Smooth muscle cell (in vitro differentiated cells): Measurements from ENCODE around the gene ALG1L2. TPM values are rescaled to one million over a fixed set of nuclear protein-coding genes. Genes with fewer than 3 reads are reported as not detected.
"Not testable (repeated sequence)": the region's sequence is repeated elsewhere in the genome, so short reads cannot be mapped to it uniquely, and the experiment has no call there.

Experiments used
- DNase-seq: peaks from one replicate; lab custom pipeline; 2025; ENCODE audit not compliant: unreplicated experiment; lab: John Stamatoyannopoulos, UW
- H2AFZ ChIP-seq: fragments of 200-600 bp; sonication (generic); 2 replicates; pipeline ENCODE4 v1.6.0; 2016; ENCODE audit warnings: antibody characterized with exemption, low read depth, mild to moderate bottlenecking
- H3F3A ChIP-seq: fragments of 200-600 bp; sonication (generic); 2 replicates; pipeline ENCODE4 v1.6.0; 2017; ENCODE audit warnings: antibody characterized with exemption, low read depth
- H3K27ac ChIP-seq: fragments of 200-600 bp; sonication (generic); 2 replicates; pipeline ENCODE4 v1.5.1; 2016; ENCODE audit warnings: low read depth, mild to moderate bottlenecking
- H3K27me3 ChIP-seq: fragments of 200-600 bp; sonication (generic); 2 replicates; pipeline ENCODE4 v1.6.1; 2016; ENCODE audit warnings: low read depth, mild to moderate bottlenecking
- H3K36me3 ChIP-seq: fragments of 200-600 bp; sonication (generic); 2 replicates; pipeline ENCODE4 v1.5.1; 2016; ENCODE audit warnings: low read depth
- H3K4me1 ChIP-seq: fragments of 200-600 bp; sonication (generic); 2 replicates; pipeline ENCODE4 v1.5.1; 2016; ENCODE audit warnings: low read depth
- H3K4me2 ChIP-seq: fragments of 200-600 bp; sonication (generic); 2 replicates; pipeline ENCODE4 v1.6.0; 2016; ENCODE audit warnings: mild to moderate bottlenecking
- H3K4me3 ChIP-seq: fragments of 200-600 bp; sonication (generic); 2 replicates; pipeline ENCODE4 v1.5.1; 2016; ENCODE audit warnings: mild to moderate bottlenecking
- H3K79me2 ChIP-seq: fragments of 200-600 bp; sonication (generic); 2 replicates; pipeline ENCODE4 v1.6.0; 2016; ENCODE audit warnings: low read depth, mild to moderate bottlenecking
- H3K9ac ChIP-seq: fragments of 200-600 bp; sonication (generic); 2 replicates; pipeline ENCODE4 v1.6.0; 2016; ENCODE audit warnings: low read depth
- H3K9me3 ChIP-seq: fragments of 200-600 bp; sonication (generic); replicated peaks from 2 replicates; pipeline ENCODE4 v1.5.1; 2016; ENCODE audit warnings: low read depth
- H4K20me1 ChIP-seq: fragments of 200-600 bp; sonication (generic); 2 replicates; pipeline ENCODE4 v1.6.0; 2016; ENCODE audit warnings: low read depth
- whole genome bisulfite sequencing: methylation state at CpG from one replicate; pipeline ENCODE4 v1.1.7; 2016; ENCODE audit warnings: low lambda C conversion rate; 5-methylcytosine and 5-hydroxymethylcytosine counted together
- polyA plus RNA-seq: library from polyadenylated mRNA; unstranded; fragments of >200 nt; fragmentation: Nextera tagmentation; extraction: Ambion mirVana; gene quantifications from 2 replicates; pipeline ENCODE4 v1.2.1, GENCODE V29; 2016
- total RNA-seq: library from RNA; depleted of rRNA; stranded (reverse); fragments of >200 nt; gene quantifications from 2 replicates; pipeline ENCODE4 v1.2.3, GENCODE V29; 2014
- TF ChIP-seq, protein P1 (sequence below): fragments of 200-600 bp; sonication (generic); IDR thresholded peaks from 2 replicates; pipeline ENCODE4 v1.5.1; 2017; ENCODE audit warnings: borderline replicate concordance, mild to moderate bottlenecking, antibody characterized with exemption; ENCODE audit not compliant: insufficient read depth, poor library complexity, severe bottlenecking

Gene ALG1L2
- total and polyA plus RNA-seq, 2 experiments from 2014 or later, result 0.38 TPM; not detected in 1

DNA sequence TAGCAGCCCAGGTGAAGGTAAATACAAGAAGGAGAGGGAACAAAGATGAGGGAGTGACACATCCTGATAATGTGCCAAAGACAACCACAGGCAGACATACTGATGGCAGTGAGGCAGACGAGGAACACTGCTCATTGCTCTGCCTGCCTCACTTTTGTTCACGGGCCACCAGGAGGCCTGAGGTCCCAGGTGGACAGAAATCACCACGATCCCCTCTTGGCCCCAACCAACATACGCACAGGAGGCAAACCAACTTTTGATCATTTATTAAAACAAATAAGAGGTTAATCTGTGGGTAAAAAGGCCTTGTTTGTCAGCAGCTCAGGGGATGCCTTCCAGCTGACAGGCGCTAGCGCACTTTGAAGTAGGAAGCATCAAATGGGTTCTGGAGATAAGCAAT lies 4.2 kb downstream of the ALG1L2 start:
- no peak overlapping the region for H3K4me2 ChIP-seq
- no peak overlapping the region for H3K9ac ChIP-seq
- DNase-seq, result no peak
- TF ChIP-seq, protein P1, sequence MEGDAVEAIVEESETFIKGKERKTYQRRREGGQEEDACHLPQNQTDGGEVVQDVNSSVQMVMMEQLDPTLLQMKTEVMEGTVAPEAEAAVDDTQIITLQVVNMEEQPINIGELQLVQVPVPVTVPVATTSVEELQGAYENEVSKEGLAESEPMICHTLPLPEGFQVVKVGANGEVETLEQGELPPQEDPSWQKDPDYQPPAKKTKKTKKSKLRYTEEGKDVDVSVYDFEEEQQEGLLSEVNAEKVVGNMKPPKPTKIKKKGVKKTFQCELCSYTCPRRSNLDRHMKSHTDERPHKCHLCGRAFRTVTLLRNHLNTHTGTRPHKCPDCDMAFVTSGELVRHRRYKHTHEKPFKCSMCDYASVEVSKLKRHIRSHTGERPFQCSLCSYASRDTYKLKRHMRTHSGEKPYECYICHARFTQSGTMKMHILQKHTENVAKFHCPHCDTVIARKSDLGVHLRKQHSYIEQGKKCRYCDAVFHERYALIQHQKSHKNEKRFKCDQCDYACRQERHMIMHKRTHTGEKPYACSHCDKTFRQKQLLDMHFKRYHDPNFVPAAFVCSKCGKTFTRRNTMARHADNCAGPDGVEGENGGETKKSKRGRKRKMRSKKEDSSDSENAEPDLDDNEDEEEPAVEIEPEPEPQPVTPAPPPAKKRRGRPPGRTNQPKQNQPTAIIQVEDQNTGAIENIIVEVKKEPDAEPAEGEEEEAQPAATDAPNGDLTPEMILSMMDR, result no peak
- no peaks in the 10 kb centered on the region for H3K36me3 ChIP-seq
- no peaks in the 10 kb centered on the region for H3K79me2 ChIP-seq
- no peaks in the 10 kb centered on the region for H4K20me1 ChIP-seq
- H3K9me3 ChIP-seq, result no peaks in the 10 kb centered on the region
- H3K4me3 ChIP-seq, result no peak overlapping the region
- no peaks in the 10 kb centered on the region for H3F3A ChIP-seq
- no peak overlapping the region for H3K27ac ChIP-seq
- 55% methylated on average over 6 of the region's 6 CpGs for WGBS
- H3K27me3 ChIP-seq, result no peaks in the 10 kb centered on the region
- no peaks in the 10 kb centered on the region for H3K4me1 ChIP-seq
- no peak overlapping the region for H2AFZ ChIP-seq

DNA sequence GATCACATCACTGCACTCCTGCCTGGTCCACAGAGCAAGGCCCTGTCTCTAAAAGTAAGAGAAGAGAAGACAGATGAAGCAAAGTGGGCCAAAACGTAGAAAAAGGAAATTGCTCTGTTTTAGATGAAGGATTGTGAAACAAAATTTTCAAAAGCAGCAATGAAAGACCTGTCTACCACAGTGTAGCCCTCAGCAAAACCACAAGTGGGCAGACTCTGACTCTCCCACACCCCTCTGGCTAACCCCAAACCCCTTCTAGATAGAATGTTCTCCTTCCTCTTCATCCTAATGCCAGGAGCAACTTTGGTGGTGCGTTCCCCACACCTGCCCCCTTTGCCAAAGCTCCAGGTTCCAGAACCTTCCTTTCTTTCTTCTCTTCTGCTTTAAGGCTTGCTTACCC lies 5.0 kb downstream of the ALG1L2 start:
- not testable (repeated sequence) for H3K9me3 ChIP-seq, H4K20me1 ChIP-seq, H3K79me2 ChIP-seq, H3K27ac ChIP-seq, H3K9ac ChIP-seq, H2AFZ ChIP-seq, H3K27me3 ChIP-seq, H3F3A ChIP-seq, DNase-seq, H3K4me1 ChIP-seq, H3K4me2 ChIP-seq, H3K4me3 ChIP-seq, H3K36me3 ChIP-seq
- 90% methylated on average over 1 of the region's 2 CpGs for WGBS

DNA sequence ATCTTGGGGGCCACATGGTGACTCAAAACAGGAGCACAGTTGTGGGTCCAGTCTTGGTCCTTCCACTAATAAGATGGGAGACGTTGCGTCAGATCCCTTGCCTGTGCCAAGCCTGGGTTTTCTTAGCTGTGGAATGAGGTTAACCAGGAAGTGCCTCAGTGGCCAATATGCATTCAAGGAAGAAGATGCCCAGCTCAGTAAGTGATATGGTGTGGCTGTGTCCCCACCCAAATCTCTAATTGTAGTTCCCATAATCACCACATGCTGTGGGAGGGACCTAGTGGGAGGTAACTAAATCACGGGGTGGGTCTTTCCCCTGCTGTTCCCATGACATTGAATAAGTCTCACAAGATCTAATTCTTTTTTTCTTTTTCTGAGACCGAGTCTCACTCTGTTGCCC lies 6.4 kb downstream of the ALG1L2 start:
- no peak overlapping the region for H2AFZ ChIP-seq
- H3K4me3 ChIP-seq, result no peak overlapping the region
- H3K9me3 ChIP-seq, result no peaks in the 10 kb centered on the region
- no peaks in the 10 kb centered on the region for H3K4me1 ChIP-seq
- no peak overlapping the region for H3K27ac ChIP-seq
- H3K36me3 ChIP-seq, result no peaks in the 10 kb centered on the region
- DNase-seq, result no peak
- WGBS, result 71% methylated on average over 4 of the region's 4 CpGs
- H3K4me2 ChIP-seq, result no peak overlapping the region
- H3K9ac ChIP-seq, result no peak overlapping the region
- H4K20me1 ChIP-seq, result no peaks in the 10 kb centered on the region
- no peaks in the 10 kb centered on the region for H3F3A ChIP-seq
- H3K79me2 ChIP-seq, result no peaks in the 10 kb centered on the region
- TF ChIP-seq, protein P1, result no peak
- no peaks in the 10 kb centered on the region for H3K27me3 ChIP-seq

DNA sequence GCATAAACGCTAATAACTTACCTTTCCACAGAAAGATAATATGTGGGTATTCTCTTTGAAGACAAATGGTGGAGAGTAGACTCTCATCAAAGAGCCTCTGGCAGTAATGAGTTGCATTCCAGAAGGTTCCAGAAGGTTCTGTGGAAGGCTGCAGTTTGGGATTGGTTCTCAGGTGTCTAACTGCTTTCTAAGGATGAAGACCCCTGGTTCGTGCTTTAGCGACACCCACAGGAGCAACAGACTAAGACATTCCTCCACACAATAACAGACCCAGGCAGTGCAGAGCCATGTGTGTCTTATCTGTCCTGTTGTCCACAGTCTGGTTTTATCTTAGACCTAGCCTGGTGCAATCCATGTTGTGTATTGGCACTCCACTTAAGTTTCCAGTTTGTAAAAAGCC lies 9.1 kb downstream of the ALG1L2 start:
- not testable (repeated sequence) for H3F3A ChIP-seq, H3K9ac ChIP-seq, H3K79me2 ChIP-seq, DNase-seq, H3K4me2 ChIP-seq, H3K27ac ChIP-seq, H3K36me3 ChIP-seq, H4K20me1 ChIP-seq, H2AFZ ChIP-seq, H3K9me3 ChIP-seq, H3K4me1 ChIP-seq, H3K27me3 ChIP-seq, H3K4me3 ChIP-seq
- 48% methylated on average over 3 of the region's 3 CpGs for WGBS

DNA sequence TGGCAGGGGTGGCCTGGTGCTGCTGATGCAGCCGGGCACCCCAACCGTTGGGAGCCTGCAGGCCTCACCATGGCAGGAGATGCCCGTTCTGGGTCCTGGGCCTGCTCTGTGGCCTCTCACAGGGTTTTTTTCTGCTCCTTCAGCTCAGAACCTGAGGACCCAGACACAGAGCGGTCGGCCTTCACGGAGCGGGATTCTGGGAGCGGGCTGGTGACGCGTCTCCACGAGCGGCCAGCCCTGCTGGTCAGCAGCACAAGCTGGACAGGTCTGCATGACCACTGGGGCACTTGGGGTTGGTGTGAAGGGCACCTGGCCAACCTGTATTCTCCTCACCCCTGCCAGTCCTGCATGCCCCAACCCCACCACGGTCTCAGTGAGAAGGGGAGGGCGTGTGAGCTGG lies 10.3 kb downstream of the ALG1L2 start:
- Histone ChIP-seq H3K4me1 (no peaks in the 10 kb centered on the region), H3K9me3 (no peaks in the 10 kb centered on the region), H3K27me3 (no peaks in the 10 kb centered on the region), H4K20me1 (no peaks in the 10 kb centered on the region), H3K36me3 (no peaks in the 10 kb centered on the region), H3K27ac (no peak overlapping the region), H3K9ac (no peak overlapping the region), H3K4me3 (no peak overlapping the region), H2AFZ (no peak overlapping the region), H3K79me2 (no peaks in the 10 kb centered on the region), H3F3A (no peaks in the 10 kb centered on the region), H3K4me2 (no peak overlapping the region)
- no peak for DNase-seq
- TF ChIP-seq, protein P1, result no peak
- 99% methylated on average over 14 of the region's 14 CpGs for WGBS
